ENCODE data around the gene NEFH. TPM values are rescaled to one million over a fixed set of nuclear protein-coding genes. Genes with fewer than 3 reads are reported as not detected.
"Not testable (repeated sequence)": the region's sequence is repeated elsewhere in the genome, so short reads cannot be mapped to it uniquely, and the experiment has no call there.

Gene NEFH
- total RNA-seq, 6 experiments from 2014 or later, result 0.06 to 0.40 (median 0.09) TPM; not detected in 1

DNA sequence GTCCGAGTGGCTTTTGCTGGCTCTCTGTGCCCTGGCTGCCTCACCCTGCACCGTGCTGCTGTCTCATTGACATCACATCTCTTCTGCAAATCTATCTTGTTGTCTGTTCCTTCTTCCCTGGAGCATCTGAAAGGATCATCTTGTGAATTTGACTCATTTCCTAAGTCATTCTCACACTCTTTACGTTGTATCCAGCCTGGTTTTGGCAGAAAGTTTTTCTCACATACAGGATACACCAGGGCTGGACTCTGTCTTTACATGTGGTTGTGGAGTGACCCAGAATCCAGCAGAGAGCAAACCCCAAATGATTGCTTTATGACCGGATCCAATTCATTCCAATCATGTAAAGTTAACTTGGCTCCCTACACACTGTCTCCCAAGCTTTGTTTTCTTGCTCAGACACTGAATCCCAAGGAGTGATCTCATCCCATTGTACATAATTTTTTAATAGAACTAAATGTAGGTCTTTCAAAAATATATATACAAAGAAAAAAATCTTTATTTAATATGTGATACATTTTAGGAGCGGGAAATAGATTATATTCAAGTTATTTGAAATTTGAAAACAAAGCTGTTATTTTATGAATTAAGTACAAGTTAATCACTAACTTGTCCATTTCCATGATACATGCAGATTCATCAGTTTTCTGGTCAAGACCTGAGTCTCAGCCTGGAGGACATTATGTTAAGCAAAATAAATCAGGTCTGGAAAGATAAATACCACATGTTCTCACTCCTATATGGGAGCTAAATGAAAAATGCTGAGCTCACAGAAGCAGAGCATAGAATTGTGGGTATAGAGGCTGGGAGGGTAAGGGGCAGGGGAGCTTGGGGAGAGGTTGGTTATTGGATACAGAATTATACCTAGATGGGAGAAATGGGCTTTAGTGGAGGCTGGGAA, 44.5 kb upstream of the NEFH start:
- 65% methylated on average over 5 of the region's 5 CpGs for WGBS (ENCODE audit: insufficient coverage, low coverage, low lambda C conversion rate, missing lambda C conversion rate)

GRCh38 chr22:29438283-29438682, 41.7 kb upstream of the NEFH start, which contains the start of gene RFPL1:
Gene RFPL1 (plus strand): TSS chr22:29438583.
- ATAC-seq; intact Hi-C loops (cut with DNase I); H3K4me1 ChIP-seq; H3K27me3 ChIP-seq; H3K4me3 ChIP-seq; H3K36me3 ChIP-seq; H3K9me3 ChIP-seq; H3K27ac ChIP-seq; DNase-seq: not testable (repeated sequence)
- WGBS (ENCODE audit: insufficient coverage, low coverage, low lambda C conversion rate, missing lambda C conversion rate), result 86% methylated on average over 6 of the region's 10 CpGs

More for the DNA sequence above, 44.5 kb upstream of the NEFH start:
- intact Hi-C loops (cut with DNase I), result no loop called here
- DNase-seq (no peak), ATAC-seq (no peak)
- Histone ChIP-seq H3K4me3 (no peak overlapping the region), H3K27ac (no peak overlapping the region), H3K9me3 (no peaks in the 10 kb centered on the region), H3K36me3 (no peaks in the 10 kb centered on the region), H3K4me1 (no peaks in the 10 kb centered on the region), H3K27me3 (no peaks in the 10 kb centered on the region)
- TF ChIP-seq POLR2A (IDR thresholded peaks at IDR 0.05), result no peak
- TF ChIP-seq, protein P1, sequence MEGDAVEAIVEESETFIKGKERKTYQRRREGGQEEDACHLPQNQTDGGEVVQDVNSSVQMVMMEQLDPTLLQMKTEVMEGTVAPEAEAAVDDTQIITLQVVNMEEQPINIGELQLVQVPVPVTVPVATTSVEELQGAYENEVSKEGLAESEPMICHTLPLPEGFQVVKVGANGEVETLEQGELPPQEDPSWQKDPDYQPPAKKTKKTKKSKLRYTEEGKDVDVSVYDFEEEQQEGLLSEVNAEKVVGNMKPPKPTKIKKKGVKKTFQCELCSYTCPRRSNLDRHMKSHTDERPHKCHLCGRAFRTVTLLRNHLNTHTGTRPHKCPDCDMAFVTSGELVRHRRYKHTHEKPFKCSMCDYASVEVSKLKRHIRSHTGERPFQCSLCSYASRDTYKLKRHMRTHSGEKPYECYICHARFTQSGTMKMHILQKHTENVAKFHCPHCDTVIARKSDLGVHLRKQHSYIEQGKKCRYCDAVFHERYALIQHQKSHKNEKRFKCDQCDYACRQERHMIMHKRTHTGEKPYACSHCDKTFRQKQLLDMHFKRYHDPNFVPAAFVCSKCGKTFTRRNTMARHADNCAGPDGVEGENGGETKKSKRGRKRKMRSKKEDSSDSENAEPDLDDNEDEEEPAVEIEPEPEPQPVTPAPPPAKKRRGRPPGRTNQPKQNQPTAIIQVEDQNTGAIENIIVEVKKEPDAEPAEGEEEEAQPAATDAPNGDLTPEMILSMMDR (IDR thresholded peaks at IDR 0.05), result no peak

- Histone ChIP-seq H3K36me3 (no peaks in the 10 kb centered on the region), H3K4me3 (no peak overlapping the region), H3K4me1 (no peaks in the 10 kb centered on the region), H3K27me3 (no peaks in the 10 kb centered on the region), H3K27ac (no peak overlapping the region), H3K9me3 (no peaks in the 10 kb centered on the region)
- ATAC-seq, result no peak
- DNase-seq, result no peak
- intact Hi-C loops (cut with DNase I), result no loop called here
- WGBS (ENCODE audit: insufficient coverage, low coverage, low lambda C conversion rate, missing lambda C conversion rate), result 46% methylated on average over 1 of the region's 1 CpG
- TF ChIP-seq POLR2A (IDR thresholded peaks at IDR 0.05), result no peak
- TF ChIP-seq, protein P1 (IDR thresholded peaks at IDR 0.05), result no peak
Observed at GRCh38 chr22:29442976-29443375, 37.0 kb upstream of the NEFH start.

DNA sequence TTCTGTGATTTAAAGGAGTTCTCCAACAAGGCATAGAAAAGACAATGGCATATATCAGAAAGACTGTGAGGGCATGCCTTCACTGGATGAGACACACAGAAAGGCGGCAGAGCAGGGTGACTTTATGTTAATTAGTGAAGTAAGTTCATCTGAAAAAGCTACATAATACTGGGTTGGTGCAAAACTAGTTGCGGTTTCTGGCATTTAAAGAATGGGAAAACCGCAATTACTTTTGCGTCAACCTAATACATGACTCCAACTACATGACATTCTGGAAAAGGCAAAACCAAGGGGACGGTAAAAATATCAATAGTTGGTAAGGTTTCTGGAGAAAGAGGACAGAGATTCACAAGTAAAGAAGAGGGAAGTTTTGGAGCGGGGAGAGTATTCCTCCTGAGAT, 36.6 kb upstream of the NEFH start:
- 68% methylated on average over 5 of the region's 6 CpGs for WGBS (ENCODE audit: insufficient coverage, low coverage, low lambda C conversion rate, missing lambda C conversion rate)
- H3K27me3 ChIP-seq, result no peaks in the 10 kb centered on the region
- intact Hi-C loops (cut with DNase I), result no loop called here
- DNase-seq (no peak), ATAC-seq (no peak)
- H3K36me3 ChIP-seq, result no peaks in the 10 kb centered on the region
- no peak overlapping the region for H3K4me3 ChIP-seq
- H3K27ac ChIP-seq, result no peak overlapping the region
- H3K9me3 ChIP-seq, result no peaks in the 10 kb centered on the region
- TF ChIP-seq, protein P1 (IDR thresholded peaks at IDR 0.05), result no peak
- no peaks in the 10 kb centered on the region for H3K4me1 ChIP-seq

All from right lobe of liver (tissue), 6 donors.